ENCODE results near the gene MFSD8. TPM values are rescaled to one million over a fixed set of nuclear protein-coding genes. Genes with fewer than 3 reads are reported as not detected.
"Not testable (repeated sequence)": the region's sequence is repeated elsewhere in the genome, so short reads cannot be mapped to it uniquely, and the experiment has no call there.

The MFSD8 gene
- total and polyA plus RNA-seq, 7 donors: 3.0 to 54.2 (median 26.3) TPM

- Histone ChIP-seq H3K9me3 (no peaks in the 10 kb centered on the region), H3K27ac (no peak overlapping the region), H3K36me3 (peaks cover 0 to 55% (median 20%) of the 10 kb centered on the region in 4 donors), H3K4me3 (no peak overlapping the region), H3K27me3 (no peaks in the 10 kb centered on the region), H3K4me1 (no peaks in the 10 kb centered on the region)
- no peak for DNase-seq
- TF ChIP-seq POLR2A (IDR thresholded peaks at IDR 0.05): no peak
- TF ChIP-seq CTCF (IDR thresholded peaks at IDR 0.05): no peak
- no peak for TF ChIP-seq EP300 (IDR thresholded peaks at IDR 0.05)
- no peak for TF ChIP-seq POLR2AphosphoS5 (IDR thresholded peaks at IDR 0.05)
- intact Hi-C loops (cut with DNase I): no loop called here
Observed at GRCh38 chr4:127917151-127917550, 47.8 kb downstream of the MFSD8 start.

GRCh38 chr4:127916512-127916911 is 48.5 kb downstream of the MFSD8 start:
- no peak overlapping the region for H3K4me3 ChIP-seq
- 94 to 96% methylated on average over 3 of the region's 3 CpGs for WGBS, 2 donors
- DNase-seq: no peak
- H3K9me3 ChIP-seq: no peaks in the 10 kb centered on the region
- H3K27me3 ChIP-seq: no peaks in the 10 kb centered on the region
- intact Hi-C loops (cut with DNase I): no loop called here
- H3K27ac ChIP-seq: no peak overlapping the region
- TF ChIP-seq EP300 (IDR thresholded peaks at IDR 0.05): no peak
- TF ChIP-seq CTCF (IDR thresholded peaks at IDR 0.05): no peak
- TF ChIP-seq POLR2A (IDR thresholded peaks at IDR 0.05): no peak
- no peak for TF ChIP-seq POLR2AphosphoS5 (IDR thresholded peaks at IDR 0.05)
- no peaks in the 10 kb centered on the region for H3K4me1 ChIP-seq
- H3K36me3 ChIP-seq: peaks cover 0 to 51% (median 17%) of the 10 kb centered on the region in 4 donors

- intact Hi-C loops (cut with DNase I): no loop called here
Observed at GRCh38 chr4:127905029-127905428, 59.9 kb downstream of the MFSD8 start.

GRCh38 chr4:127899682-127900081 is 65.3 kb downstream of the MFSD8 start:
- H3K27ac ChIP-seq; H3K27me3 ChIP-seq; intact Hi-C loops (cut with DNase I); H3K4me3 ChIP-seq; H3K9me3 ChIP-seq; H3K36me3 ChIP-seq; H3K4me1 ChIP-seq; DNase-seq: not testable (repeated sequence)
- 97% methylated on average over 4 of the region's 4 CpGs for WGBS, 2 donors

More at GRCh38 chr4:127905029-127905428, 59.9 kb downstream of the MFSD8 start:
- Histone ChIP-seq H3K4me1 (no peaks in the 10 kb centered on the region), H3K36me3 (no peaks in the 10 kb centered on the region), H3K4me3 (no peak overlapping the region), H3K27ac (no peak overlapping the region), H3K27me3 (no peaks in the 10 kb centered on the region), H3K9me3 (peaks cover 0 to 2% (median 0%) of the 10 kb centered on the region in 4 donors)
- no peak for DNase-seq
- no peak for TF ChIP-seq POLR2AphosphoS5 (IDR thresholded peaks at IDR 0.05)
- TF ChIP-seq POLR2A (IDR thresholded peaks at IDR 0.05): no peak
- no peak for TF ChIP-seq CTCF (IDR thresholded peaks at IDR 0.05)
- no peak for TF ChIP-seq EP300 (IDR thresholded peaks at IDR 0.05)
- 90% methylated on average over 8 of the region's 8 CpGs for WGBS, 2 donors

GRCh38 chr4:127896528-127896927 is 68.4 kb downstream of the MFSD8 start:
- DNase-seq: no peak
- Histone ChIP-seq H3K4me1 (no peaks in the 10 kb centered on the region), H3K9me3 (no peaks in the 10 kb centered on the region), H3K36me3 (no peaks in the 10 kb centered on the region), H3K27ac (no peak overlapping the region), H3K27me3 (no peaks in the 10 kb centered on the region), H3K4me3 (no peak overlapping the region)
- TF ChIP-seq EP300 (IDR thresholded peaks at IDR 0.05) (no peak), POLR2AphosphoS5 (IDR thresholded peaks at IDR 0.05) (no peak), POLR2A (IDR thresholded peaks at IDR 0.05) (no peak), CTCF (IDR thresholded peaks at IDR 0.05) (no peak)
- 94 to 100% methylated on average over 1 of the region's 1 CpG for WGBS, 2 donors
- intact Hi-C loops (cut with DNase I): no loop called here

Data from sigmoid colon (tissue), 7 donors.